Measurements from ENCODE around the gene TRIM13. TPM values are rescaled to one million over a fixed set of nuclear protein-coding genes. Genes with fewer than 3 reads are reported as not detected.
"Not testable (repeated sequence)": the region's sequence is repeated elsewhere in the genome, so short reads cannot be mapped to it uniquely, and the experiment has no call there.

Gene TRIM13, protein sequence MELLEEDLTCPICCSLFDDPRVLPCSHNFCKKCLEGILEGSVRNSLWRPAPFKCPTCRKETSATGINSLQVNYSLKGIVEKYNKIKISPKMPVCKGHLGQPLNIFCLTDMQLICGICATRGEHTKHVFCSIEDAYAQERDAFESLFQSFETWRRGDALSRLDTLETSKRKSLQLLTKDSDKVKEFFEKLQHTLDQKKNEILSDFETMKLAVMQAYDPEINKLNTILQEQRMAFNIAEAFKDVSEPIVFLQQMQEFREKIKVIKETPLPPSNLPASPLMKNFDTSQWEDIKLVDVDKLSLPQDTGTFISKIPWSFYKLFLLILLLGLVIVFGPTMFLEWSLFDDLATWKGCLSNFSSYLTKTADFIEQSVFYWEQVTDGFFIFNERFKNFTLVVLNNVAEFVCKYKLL
- 10 to 100 TPM; 41.5 to 57.8 (median 51.8) TPM for polyA plus RNA-seq (ENCODE audit: insufficient read depth in 1 of 5, insufficient read length in 5 of 5, low replicate concordance in 1 of 5)
- long read RNA-seq, donor 1, full-length matches to known transcripts, result 20 of 47 reads
- long read RNA-seq, donor 1, partial matches to known transcripts, result 27 of 47 reads
- long read RNA-seq, donor 1, other reads (novel, unspliced or antisense), result 0 of 47 reads
- long read RNA-seq, donor 2, full-length matches to known transcripts, result 8 of 8 reads
- long read RNA-seq, donor 2, partial matches to known transcripts, result 0 of 8 reads
- long read RNA-seq, donor 2, other reads (novel, unspliced or antisense), result 0 of 8 reads
- long read RNA-seq, donor 3, full-length matches to known transcripts, result 16 of 16 reads
- long read RNA-seq, donor 3, partial matches to known transcripts, result 0 of 16 reads
- long read RNA-seq, donor 3, other reads (novel, unspliced or antisense), result 0 of 16 reads
- long read RNA-seq, donor 4, full-length matches to known transcripts, result 11 of 11 reads
- long read RNA-seq, donor 4, partial matches to known transcripts, result 0 of 11 reads
- long read RNA-seq, donor 4, other reads (novel, unspliced or antisense), result 0 of 11 reads
- long read RNA-seq, donor 5, full-length matches to known transcripts, result 25 of 61 reads
- long read RNA-seq, donor 5, partial matches to known transcripts, result 36 of 61 reads
- long read RNA-seq, donor 5, other reads (novel, unspliced or antisense), result 0 of 61 reads
- long read RNA-seq, donor 6, full-length matches to known transcripts, result 20 of 20 reads
- long read RNA-seq, donor 6, partial matches to known transcripts, result 0 of 20 reads
- long read RNA-seq, donor 6, other reads (novel, unspliced or antisense), result 0 of 20 reads
- long read RNA-seq, donor 7, full-length matches to known transcripts, result 16 of 16 reads
- long read RNA-seq, donor 7, partial matches to known transcripts, result 0 of 16 reads
- long read RNA-seq, donor 7, other reads (novel, unspliced or antisense), result 0 of 16 reads
- long read RNA-seq, donor 8, full-length matches to known transcripts, result 7 of 7 reads
- long read RNA-seq, donor 8, partial matches to known transcripts, result 0 of 7 reads
- long read RNA-seq, donor 8, other reads (novel, unspliced or antisense), result 0 of 7 reads

DNA sequence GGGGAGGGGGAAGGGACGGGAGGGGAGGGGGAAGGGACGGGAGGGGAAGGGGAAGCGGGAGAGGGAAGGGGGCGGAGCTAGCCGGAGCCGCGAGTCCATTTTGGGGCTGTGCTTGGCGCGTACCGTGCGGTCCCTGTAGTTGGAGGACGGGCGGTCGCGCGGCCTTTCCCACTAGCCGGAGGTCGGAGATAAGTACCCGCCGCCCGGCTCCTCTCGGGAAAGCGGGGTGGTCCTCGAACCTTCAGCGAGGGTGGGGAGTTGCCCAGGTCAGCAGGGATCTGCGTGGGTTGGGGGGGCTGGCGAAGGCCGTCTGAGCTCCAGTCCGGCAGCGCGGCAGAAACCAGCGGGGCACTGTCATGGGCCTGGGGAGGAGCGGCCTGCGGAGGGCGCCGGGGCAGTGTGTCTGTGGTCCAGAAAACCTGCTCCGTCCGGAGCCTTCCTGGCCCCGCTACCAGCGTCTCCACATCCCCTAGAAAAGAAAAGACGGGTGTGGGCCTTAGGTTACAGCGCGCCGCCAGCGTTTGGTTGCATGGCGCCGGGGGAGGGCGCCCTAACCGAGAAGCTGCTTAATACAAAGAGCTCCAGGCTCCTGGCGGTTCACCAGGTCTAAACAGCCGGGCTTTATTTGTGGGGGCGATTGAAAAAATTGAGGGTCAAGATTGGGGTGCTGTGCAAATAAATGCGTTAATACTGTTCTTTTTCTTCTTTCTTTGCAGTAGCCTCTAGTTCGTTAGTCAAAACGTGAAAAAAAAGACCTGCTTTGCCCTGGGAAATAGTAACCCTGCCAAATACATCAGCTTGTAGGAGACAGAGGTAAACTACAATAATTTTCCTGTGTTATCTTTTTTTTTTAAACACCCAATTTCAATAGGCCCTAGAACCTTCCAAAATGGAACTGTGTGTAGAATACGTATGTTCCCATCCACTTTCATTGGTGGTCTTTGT, at the start of gene TRIM13:
TRIM13 (plus strand) TSS at position 92 of the 945 bp plus-strand sequence. CDS start 14,899 bp downstream, outside the sequence.
- peak; percentile 91 to 92 for DNase-seq

DNA sequence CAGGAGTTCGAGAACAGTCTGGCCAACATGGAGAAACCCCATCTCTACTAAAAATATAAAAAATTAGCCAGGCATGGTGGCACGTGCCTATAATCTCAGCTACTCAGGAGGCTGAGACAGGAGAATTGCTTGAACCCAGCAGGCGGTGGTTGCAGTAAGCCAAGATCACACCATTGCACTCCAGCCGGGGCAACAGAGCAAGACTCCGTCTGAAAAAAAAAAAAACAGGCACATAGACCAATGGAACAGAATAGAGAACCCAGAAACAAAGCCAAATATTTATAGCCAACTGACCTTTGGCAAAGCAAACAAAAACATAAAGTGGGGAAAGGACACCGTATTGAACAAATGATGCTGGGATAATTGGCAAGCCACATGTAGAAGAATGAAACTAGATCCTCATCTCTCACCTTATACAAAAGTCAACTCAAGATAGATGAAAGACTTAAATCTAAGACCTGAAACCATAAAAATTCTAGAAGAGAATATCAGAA, 48.0 kb upstream of the TRIM13 start:
- DNase-seq, result not testable (repeated sequence)

DNA sequence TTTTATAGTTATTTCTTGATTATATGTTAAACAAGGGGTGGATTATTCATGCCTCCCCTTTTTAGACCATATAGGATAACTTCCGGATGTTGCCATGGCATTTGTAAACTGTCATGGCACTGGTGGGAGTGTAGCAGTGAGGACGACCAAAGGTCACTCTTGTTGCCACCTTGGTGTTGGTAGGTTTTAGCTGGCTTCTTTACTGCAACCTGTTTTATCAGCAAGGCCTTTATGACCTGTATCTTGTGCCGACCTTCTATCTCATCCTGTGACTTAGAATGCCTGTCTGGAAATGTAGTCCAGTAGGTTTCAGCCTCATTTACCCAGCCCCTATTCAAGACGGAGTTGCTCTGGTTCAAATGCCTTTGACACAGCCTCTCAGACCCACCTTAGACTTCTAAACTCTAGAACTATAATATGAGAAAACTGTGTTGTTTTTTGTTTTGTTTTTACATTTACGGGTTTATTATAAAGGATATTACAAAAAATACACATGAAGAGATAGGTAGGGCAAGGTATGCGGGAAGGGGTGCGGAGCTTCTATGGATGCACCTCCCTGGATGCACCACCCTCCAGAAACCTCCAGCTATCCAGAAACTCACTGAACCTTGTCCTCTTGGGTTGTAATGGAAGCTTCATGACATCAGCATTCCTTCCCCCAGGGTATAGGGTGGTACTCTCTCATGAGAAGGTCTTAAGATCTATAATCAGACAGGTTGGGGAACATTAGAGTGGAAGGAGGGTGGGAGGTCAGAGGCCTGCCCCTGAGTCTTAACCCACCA, 44.9 kb upstream of the TRIM13 start:
- DNase-seq, result no peak

DNA sequence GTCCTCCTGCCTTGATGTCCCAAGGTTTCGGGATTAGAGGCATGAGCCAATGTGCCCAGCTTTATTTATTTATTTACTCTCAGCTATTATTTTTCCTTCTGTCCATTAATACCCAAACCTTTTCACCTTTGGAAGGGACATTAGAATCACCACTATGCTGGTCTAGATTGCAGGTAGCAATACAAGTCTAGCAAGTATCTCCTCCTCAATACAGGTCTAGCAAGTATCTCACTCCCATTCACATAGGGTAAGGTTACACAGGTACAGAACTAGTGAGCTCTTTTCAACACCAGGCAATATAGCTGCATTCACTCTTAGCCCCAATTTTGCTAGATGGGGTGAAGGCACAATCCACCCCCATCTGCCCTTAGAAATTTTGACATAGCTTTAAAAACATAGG, 43.3 kb upstream of the TRIM13 start:
- DNase-seq, result no peak

DNA sequence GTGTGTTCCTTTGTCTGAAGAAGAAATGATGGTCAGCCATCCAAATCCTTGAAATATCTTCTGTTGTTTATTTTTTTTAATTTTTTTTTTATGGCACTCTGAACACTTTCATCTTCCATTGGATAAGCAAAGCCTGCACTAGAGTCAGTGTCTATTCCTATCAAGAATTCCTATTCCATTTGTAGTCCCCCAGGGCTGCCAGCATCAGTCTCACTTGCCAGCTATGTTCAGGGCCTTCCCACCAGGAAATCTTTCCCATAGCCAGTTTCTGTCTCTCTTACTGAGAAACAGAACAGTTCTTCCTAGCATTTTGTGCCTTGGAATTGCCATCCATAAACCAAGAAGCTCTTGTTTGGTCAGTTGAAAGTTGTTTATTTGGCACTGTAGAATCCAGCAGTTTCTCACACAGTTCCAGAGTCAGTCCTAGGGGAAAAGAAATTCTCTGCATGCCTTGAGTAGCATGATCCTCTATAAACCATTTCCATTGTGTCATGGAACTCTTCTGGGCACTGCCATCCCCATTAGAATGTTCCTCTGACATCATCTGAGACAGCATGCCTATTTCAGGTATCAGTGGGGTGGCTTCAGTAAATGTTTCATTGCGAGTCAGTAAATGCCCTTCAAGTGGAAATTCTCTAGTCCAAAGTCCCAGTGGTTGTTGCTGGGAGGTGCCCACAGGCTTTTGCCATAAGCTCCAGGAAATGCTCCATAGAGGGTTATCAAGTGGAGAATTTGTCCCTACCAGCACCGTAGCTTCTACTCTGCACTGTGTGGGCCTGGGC, 42.0 kb upstream of the TRIM13 start:
- DNase-seq, result no peak

DNA sequence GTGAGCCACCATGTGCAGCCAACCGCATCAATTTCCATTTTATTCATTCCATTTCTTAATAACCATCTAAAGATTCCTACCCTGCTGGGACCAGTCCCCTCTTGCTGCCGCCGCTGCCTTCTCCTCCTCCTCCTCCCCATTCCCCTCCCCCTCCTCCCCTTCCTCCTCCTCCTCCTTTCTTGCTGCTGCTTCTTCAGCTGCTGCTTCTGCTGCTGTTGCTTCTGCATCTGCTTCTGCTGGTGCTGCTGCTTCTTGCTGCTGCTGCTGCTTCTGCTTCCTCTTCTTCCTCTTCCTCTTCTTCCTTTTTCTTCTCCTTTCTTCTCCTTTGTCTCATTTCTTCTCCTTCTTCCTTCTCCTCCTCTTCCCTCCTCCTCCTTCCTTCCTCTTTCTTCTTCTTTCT, 40.7 kb upstream of the TRIM13 start:
- DNase-seq, result no peak

DNA sequence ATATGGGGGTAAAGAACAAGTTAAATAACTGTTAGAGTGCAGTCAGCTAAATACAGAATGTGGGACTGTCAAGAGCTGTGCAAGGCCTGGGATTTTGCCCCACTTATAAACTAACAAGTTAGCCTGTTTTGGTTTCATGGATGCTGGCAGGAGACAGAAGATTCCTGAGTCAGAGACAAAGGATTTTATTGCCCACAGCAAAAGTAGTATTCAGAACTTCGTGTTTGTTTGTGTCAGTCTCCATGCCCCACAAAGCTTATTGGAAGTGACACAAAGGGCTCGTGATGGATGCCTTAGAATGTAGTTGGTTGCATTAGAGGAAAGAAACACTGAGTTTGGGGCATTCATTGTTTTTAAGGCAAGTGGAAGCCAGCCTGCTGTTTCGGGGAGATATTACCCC, 38.5 kb upstream of the TRIM13 start:
- no peak for DNase-seq

DNA sequence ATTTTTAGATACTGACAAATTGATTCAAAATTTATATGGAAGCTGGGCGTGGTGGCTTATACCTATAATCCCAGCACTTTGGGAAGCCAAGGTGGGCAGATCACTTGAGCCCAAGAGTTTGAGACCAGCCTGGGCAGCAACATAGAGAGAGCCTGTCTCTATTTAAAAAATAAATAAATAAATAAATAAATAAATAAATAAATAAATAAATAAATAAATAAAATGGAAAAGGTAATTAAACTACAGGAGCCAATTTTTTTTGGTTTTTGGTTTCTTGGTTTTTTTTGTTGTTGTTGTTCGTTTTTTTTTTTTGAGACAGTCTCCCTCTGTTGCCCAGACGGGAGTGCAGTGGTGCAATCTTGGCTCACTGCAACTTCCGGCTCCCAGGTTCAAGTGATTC, 29.4 kb upstream of the TRIM13 start:
- DNase-seq, result no peak

DNA sequence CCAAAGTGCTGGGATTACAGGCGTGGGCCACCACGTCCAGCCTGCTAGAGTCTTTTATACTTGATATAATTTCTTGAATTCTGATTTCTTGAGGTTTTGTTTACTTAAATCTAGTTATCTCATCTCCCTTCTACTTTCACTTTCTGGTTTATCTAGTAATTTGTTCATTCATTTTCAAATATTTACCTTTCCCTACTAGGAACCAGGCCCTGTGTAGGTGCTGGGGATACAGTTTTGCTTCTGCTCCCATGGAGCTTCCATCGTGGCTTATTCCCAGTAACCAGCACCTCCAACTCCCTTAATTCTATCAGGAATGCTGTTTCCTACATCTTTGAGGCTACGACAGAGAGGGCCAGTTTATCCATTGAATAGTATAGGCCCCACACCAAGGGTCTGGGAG, 24.1 kb upstream of the TRIM13 start:
- DNase-seq, result no peak

DNA sequence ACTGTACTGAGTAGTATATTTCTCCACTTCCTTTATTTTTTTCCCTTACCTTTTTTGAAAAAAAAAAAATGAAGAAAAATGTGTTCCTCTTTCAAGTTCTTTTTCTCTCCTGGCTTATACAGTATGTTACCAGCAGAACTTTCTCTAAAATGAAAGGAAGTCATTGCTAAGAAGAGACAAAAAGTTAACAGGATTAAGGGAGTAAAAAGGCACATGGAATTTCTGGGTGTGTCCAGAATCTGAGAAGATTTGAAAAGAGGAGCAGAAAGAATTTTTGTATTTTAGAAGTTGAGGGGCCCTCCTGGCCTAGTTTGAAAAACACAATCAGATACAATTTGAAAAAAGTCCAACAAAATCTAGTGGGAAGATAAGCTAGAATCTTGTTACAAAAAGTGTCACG, 21.0 kb upstream of the TRIM13 start:
- no peak for DNase-seq

DNA sequence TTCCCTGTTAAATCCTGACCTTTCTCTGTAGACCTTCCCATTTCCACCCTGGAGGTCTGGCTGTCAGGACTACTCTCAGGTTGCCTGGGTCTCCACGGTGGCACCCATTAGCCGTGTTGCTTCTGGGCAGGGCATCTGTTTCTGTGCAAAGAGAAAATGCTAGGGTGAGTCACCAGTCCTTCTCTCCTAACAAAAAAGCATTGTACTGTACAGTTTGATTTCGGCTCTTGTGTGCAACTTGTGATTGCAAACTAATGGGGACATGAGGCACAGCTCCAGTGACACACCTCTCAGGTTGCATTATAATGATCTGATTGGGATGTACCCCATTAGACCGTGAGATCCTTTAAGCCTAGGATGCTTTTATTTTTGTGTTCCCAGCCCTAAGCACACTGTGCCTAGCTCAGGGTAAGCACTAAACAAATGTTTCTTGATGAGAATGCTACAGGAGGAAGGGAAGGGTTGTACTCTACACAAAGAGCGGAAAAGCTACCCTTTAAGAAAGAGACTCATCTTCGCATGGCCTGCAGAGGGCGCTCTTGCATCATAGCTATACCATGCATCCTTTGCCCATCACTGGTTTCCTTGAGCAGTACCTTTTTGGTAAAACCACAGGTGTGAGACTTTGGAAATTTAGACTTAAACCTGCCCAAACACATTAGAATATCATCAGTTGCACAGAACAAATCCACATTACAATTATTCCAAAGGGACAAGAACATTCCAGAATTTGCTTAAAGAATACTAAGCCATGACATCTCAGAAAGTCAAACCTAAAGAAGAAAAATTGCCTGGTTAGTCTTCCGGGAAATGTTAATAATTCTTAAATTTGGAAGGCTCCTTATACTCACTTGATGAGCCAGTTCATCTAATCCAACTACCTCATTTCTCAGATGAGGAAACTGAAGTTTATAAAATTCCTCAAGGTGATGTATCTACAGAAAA, 20.3 kb upstream of the TRIM13 start:
- DNase-seq, result peak; percentile 45 to 62

DNA sequence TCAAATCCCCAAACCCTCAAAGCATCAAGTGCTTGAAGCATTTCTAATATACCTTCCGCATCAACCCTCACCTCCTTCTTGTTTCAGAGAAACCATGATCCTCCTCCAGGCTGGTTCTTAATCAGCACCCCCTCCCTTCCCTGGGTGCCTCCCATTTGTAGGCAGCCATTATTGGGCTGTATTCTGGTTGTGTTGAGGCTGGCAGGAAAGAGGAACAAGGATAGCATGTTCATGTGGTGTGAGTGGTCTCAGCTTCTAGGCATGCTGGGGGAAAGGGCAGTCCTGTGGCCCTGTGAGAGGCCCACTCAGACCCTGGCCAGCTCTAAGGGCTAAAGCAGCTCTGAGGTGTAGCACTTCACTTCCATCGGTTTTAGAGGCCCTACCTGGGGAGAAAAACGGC, 18.9 kb upstream of the TRIM13 start:
- DNase-seq, result no peak

DNA sequence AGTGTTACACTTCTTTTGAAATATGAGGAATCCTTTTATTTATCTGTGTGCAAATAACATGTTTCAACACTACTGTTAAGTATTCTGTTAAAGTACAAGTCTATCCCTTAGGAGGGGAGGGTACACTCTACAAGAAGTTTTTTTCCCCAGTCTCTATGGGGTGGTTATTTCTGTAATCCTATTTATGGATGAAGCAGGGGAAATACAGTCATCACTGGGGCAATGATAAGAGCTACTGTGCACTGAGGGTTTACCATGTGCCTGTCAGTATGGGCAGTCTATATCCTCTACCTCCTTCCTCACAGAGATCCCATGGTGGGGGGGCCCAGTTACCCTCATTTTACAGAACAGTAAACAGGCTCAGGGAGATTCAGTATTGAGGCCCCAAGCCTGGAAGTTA, 16.6 kb upstream of the TRIM13 start:
- no peak for DNase-seq

DNA sequence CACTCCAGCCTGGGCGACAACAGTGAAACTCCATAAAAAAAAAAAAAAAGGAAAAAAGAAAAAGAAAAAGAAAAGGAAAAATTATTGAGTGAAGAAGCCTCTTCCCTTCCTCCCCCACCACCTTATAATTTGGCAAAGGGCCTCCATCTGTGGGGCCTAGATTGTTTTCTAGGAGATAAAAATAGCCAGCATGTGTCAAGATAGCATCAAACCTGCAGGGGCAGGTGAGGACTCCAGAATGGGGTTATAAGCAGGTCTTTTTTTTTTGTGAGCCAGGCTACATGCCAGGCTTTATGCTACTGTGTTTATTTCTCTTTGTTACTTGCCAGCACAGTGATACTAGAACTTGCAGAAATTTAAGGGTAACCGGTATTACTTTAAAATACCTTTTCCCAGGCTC, 11.7 kb upstream of the TRIM13 start:
- DNase-seq, result no peak

DNA sequence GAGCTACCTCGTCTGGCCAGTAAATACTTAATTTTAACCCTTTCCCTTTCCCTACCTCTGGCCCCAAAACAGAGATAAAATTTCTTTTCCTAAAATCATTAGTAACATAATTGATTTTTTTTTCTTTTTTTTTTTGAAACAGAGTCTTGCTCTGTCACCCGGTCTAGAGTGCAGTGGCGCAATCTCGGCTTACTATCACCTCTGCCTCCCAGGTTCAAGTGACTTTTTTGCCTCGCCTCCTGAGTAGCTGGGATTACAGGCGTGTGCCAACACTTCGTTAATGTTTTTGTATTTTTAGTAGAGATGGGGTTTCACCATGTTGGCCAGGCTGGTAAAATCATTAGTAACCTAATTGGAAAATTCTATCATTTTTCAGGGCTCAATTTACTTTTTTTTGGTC, 10.4 kb upstream of the TRIM13 start:
- no peak for DNase-seq

DNA sequence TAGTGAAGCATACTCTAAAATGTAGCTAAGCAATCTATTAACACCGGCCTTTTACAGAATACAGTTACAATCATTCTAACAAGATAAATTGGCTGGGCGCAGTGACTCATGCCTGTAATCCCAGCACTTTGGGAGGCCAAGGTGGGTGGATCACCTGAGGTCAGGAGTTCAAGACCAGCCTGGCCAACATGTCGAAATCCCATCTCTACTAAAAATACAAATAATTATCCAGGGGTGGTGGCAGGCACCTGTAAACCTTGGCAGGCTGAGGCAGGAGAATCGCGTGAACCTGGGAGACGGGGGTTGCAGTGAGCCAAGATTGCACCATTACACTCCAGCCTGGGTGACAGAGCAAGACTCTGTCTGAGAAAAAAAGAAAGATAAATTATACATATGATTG, 6.2 kb upstream of the TRIM13 start:
- DNase-seq, result not testable (repeated sequence)

DNA sequence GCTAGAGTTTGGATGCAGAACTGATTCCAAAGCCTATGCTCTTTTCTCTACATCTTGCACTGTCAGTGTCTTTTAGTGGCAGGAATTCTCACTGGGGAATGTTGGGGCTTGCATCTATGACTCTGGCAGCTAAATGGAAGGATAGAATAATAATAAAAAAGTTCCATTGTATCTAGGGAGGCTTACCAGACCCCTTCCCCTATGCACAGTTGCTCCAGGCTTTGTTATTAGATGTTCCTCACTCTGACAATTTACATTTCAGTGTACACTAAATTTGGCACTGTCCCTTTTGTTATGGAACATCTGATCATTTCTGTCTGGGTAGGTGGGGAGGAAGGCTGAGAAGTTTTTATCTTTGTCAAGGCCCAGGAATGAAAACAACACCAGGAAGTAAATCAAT, 3.7 kb upstream of the TRIM13 start:
- no peak for DNase-seq

Data from right lung (tissue), 10 donors.